Activated CD8-positive, alpha-beta memory T cell treated with anti-CD3 and anti-CD28 coated beads, Interleukin-2, amount 50 U/mL, for 4 hours (primary cell): ENCODE measurements around the gene NAA20.
A peak's percentile ranks its signal among the peaks of the same experiment; 100 is the strongest.

Experiments used
- DNase-seq: peaks from one replicate; pipeline ENCODE4 v3.0.0-alpha.2; 2020

Gene NAA20, protein sequence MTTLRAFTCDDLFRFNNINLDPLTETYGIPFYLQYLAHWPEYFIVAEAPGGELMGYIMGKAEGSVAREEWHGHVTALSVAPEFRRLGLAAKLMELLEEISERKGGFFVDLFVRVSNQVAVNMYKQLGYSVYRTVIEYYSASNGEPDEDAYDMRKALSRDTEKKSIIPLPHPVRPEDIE

DNA sequence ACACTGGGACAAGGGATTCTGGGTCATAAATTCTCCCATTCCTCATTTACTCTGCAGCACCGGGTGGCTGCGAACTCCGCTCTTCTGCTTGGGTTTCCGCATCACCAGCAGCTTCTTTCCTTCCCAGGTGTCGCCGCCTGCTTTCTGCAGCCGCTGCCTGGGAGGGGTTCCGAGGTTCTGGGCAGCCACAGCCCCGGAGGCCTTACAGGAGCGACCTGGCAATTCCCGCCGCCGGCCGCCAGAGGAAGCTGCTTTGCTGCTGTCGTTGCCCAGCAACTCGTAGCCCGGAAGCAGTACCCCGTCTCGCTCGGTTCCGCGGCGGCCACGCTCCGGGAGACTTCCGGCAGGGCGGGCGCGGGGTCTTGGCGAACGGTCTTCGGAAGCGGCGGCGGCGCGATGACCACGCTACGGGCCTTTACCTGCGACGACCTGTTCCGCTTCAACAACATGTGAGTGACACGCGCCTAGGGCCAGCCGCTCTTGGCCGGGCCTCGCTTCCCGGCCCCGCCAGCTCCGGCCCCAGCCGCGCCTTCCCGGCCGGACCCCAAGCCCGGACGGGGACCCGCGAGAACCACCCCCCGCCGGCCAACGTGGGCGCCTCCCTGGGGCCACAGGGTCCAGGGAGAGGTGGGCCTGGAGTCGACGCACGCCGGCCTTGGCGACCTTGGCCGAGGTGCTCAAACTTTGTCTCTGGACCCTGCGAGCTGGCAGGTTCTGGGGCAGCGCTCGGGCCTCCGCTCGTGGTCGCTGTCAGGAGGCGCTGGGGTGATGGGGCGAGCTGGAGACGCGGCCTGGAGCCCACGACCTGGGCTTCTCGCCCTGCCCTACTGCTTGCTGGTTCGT is at the start of gene NAA20:
NAA20 (plus strand) TSS at position 362 of the 843 bp plus-strand sequence; CDS start at position 397, 35 bp downstream.
- DNase-seq = peak; percentile 92

DNA sequence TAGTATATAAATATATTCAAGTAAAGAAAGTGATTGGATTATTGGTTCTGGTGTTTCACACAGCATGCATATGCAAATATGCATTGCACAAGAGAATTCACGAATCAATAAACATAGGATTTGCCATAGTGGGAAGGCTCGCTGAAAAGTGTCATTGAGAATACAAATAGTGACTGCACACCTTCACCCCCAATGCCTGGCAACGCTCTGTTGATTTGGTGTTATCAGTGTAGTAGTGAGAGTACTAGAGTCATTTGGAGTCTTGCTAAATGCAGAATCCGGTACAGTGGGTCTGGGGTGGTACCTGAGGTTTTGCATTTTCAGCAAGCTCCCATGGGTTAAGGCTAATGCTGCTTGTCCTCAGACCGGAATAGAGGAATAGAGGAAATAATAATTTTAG is 49.7 kb upstream of the NAA20 start:
- DNase-seq = no peak

DNA sequence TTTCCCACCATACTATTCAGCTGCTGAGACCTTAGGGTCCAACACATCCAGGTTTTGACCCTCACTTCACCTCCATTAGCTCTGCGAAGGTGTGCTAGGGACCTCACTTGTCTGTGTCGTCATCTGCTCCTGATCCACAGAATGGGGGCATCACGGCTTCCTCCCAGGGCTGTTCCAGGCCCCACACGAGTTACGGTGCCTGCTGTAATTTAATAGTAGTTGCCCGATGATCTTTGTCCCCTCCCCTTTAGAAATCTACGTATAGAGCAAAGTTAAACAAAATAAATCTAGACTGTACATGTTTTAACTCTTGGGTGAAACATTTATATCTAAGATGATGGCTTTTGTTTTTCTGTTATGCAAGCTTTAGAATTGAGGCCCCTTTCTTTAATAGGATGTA is 49.1 kb upstream of the NAA20 start:
- DNase-seq = no peak

DNA sequence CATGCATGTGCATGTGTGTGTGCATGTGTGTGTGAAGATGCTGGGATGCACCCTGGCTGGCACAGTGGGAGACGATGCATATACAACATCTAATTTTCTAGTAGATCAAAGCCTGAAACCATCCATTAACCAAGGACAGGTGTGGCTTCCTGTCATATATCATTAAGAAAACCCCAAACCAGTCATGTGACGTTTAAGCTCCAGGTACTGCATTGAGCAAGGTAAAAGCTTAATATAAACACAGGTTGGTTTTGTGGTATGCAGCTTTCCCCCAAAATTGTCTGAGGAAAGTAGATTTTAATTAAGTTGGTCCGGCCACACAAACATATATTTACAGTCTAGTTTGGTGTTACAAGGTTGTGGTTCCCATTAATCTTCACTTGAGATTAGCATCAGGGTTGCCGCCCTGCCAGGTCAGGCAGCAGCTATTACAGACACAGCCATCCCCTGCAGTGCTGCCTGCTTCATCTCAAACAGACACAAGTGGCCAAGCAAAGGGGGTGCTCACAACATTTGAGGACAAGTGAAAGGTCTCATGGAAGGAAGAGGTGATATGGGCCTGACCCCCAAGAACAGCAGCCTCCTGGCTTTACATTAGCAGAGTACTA is 48.6 kb upstream of the NAA20 start:
- DNase-seq = no peak

DNA sequence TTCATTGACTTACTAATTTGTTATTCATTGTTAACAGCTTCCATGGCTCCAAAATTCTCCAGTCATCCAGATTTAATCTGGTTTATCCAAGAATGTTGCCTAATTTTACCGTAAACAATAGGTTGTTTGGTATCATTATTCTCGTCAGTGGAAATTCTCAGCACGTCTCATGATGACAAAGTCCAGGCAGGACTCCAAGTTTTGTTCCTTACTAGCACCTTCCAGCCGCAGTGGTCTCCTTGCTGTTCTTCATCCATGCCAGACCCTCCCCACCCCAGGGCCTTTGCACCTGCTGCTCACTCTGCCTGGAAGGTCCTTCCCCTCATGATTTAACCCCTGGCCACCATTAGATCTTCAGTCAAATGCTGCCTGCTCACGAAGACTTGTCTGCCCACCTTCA is 48.1 kb upstream of the NAA20 start:
- no peak for DNase-seq

DNA sequence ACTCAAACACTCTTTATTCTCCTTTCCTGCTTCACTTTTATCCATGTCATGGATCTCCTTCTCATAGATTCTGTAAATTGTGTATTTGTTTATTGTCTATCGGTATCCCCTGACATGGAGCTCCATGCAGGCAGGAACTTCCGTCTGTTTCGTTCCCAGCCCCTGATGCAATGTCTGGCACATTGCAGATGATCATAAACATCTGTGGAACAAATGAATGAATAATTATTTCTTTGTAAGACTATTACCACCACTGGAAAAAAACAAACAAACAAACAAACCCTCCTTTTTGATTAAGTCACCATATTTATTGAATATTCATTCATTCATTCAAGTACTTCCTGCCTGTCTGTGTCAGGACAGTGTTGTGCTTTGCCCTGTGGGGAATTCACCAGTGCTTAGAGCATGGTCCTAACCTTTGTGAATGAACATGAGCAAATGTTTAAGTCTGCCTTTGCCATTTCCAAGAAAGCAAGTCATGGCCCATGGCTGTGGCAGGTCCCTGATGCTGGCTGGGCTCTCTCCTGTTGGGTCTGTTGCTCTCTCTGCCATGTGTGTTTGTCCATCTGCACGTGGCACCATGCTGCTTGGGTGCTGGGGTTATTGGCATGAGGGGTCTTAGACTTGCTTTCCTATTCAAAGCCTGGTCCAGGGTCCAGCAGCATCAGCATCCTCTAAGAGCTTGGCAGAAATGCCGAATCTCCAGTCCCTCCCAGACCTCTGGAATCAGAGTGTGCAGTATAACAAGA is 47.5 kb upstream of the NAA20 start:
- DNase-seq = no peak

DNA sequence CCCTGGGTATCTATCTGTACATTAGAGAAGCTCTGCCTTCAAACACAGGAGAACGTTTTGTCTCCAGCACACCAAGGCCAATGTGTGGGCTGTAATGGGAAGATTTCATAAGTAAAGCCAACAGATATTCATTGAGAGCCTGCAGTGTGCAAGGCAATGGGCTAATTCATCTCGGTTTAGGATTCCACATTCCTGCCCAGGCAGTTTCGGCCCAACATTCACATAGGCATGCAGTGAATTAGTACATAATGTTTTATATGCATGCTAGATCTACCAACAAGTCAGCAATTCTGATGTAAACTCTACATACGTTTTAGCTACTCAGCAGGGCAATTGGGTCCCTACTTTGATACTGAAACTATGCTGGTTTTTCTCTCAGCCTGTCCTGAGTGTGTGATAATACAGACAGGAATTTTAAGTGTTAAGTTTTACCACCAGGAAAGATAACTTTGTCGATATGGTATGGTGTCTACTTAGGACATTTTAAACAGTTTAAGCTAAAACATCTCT is 46.9 kb upstream of the NAA20 start:
- no peak for DNase-seq

DNA sequence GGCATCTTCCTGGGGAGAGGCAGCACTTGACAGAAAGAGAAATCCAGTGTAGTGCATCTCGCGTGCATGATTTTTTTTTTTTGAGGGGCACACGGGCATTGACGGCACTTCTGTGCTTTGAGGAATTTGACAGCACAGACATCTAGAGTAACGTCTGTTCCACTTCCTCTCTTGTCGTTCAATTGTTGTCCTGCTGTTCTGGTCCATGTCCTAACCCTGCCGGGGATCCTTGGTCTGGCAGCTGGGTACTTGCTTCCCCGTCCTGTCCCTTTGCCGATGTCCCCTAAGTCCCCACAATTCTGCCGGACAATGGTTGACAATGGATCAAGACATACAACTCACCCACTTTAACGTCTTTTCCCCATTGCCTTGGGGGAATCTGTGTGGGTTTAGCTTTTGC is 46.0 kb upstream of the NAA20 start:
- no peak for DNase-seq

DNA sequence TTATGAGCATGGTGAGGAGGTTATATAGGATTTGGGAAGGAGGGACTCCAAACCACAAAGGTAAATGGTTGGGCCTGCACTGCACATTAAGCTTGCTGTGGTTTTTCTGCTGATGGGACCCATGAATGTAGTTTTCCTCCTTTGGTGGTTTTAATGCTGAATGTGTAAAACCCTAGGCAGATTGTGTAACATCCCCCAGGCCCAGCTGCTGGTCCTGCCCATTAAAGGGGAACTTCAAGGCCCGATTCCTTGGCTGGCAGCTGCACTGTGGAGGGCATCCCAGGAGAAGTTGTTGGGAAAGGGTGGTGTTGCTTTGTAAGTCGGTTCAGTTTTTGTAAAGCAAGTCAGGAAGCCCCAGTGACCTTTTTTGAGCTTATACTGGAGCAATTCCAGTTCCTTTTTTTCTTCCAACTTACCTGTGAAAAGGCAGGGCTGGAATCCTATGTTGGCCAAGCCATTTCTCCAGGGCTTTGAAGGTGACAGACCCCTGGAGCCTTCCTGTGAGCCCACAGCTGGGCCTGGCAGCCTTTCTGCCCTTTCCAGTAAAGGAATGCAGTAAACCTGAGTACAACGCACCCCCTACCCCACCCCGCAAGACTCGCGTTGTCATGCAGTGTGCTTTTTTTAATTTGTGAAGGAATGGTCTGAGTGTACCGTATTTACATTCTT is 43.1 kb upstream of the NAA20 start:
- no peak for DNase-seq

DNA sequence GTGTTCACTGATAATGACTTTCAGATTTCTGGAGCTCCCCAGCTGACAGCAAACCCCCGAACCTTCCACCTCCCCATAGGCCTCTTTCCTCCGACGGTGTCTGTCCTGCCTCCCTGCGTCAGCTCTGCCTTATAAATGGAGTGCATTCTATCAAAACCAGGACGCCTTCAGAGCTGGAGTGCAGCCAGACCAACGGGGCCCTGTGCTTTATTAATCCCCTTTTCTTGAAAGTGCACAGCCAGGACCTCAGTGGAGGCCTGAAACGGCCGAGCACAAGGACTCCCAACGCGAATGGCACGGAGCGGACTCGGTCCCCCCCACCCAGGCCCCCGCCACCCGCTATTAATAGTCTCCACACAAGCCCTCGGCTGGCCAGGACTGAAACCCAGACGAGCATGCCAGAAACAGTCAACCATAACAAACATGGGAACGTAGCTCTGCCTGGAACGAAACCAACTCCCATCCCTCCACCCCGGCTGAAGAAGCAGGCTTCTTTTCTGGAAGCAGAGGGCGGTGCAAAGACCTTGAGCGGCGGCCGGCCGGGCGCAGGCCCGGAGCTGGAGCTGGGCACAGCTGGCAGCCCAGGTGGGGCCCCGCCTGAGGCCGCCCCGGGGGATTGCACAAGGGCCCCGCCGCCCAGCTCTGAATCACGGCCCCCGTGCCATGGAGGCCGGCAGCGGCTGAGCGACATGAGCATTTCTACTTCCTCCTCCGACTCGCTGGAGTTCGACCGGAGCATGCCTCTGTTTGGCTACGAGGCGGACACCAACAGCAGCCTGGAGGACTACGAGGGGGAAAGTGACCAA is 42.3 kb upstream of the NAA20 start:
- no peak for DNase-seq

DNA sequence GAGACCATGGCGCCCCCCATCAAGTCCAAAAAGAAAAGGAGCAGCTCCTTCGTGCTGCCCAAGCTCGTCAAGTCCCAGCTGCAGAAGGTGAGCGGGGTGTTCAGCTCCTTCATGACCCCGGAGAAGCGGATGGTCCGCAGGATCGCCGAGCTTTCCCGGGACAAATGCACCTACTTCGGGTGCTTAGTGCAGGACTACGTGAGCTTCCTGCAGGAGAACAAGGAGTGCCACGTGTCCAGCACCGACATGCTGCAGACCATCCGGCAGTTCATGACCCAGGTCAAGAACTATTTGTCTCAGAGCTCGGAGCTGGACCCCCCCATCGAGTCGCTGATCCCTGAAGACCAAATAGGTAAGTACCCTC is 41.7 kb upstream of the NAA20 start:
- DNase-seq = no peak

DNA sequence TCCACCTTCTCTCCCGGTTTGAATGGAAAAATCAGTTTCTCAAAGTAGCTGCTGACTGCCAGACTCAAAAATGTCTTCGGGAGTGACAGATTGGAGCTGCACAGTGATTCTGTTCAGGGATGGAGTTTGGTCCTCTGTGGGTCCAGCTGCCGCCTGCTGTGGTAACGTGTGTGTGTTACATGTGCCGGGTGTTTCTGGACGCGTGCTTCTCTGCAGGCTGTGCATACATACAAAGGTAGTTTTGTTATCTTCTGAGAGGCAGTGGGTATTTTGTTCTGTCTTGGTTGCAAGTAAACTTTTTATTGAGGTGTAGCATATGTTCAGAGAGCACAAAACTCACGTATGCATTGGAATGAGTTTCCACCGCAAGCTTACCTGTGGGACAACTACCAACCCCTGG is 41.3 kb upstream of the NAA20 start:
- no peak for DNase-seq

DNA sequence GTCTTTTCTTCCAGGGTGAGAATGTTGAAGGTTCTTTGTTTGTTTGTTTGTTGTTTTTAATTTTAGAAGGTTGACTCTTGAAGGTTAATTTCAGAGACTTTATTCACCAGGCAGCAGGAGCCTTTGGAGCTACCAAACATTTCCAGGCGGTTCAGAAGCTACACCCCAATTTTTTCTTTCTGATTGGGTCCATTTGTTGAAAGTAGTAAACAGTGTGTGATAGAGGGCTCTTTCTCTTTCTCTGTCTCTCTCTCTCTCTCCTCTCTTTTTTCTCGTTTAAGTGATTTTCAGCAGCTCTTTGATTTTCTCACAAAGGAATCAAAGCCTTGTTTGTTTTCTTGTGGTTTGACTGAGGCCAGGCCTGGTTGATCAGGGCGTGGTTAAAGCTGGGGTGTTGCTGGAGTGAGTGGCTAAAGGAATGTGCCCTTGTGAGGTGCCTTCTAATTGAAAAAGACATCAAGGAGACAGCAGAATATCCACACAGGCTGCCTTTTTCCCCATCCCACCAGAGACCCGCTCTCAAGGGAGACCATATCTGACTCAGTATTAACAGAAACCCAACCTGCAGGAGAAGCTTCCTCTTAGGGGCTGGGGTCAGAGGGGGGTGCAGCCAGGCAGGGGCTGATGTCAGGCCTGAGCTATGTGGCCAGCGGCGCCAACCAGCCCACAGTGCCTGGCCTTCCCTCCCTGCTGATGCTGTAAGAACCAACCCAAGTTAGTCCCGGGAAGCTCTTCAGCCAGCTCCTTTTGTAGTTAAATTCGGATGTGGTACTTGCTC is 40.4 kb upstream of the NAA20 start:
- DNase-seq = no peak

DNA sequence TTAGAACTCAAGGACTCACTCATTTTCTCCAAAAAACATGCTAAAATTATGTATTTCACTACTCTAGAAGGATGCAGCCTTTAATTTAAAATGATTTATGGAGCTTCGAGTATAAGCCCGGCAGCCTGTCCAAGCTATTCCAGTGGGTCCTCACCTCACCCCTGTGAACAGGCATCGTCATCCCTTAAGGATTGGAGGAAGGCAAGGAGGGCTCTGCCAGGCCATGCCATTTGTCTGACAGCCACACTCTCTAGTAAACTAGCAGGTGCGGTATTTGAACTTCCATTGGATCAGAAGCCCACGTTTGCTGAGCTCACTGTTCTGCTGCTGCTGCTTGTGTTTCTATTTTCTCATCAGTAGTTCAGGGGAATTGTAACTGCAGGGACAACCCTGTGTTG is 39.8 kb upstream of the NAA20 start:
- DNase-seq = no peak

DNA sequence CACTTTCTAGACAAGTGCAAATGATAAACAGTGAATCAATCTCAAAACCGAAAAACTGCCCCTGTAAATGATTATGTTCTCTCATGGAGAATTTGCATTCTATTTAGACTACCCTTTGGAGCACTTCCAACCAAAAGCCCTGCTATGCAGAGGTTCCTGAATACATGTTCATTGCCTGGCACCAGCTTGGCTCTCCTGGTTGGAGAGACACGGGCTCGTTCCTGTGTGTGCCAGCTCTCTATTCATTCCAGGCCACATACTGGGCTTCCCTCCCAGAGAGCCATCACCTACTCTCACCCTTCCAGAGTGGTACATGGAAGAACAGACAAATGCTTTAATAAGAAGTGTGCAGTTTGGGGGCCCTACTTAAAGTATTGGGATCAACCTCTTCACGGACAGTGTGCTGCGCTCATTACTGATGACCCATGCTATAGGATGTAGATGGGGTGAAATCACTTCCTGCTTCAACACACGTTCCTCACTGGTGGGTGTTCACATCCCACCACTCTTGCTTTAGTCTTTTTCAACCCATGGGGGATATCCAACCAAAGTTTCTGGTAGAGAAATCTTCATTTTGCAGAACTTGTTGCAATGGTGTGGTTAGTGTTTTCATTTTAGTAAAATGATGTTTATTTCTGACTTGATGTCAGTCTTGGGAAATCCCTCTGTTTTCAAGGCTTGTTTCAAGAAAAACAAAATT is 38.5 kb upstream of the NAA20 start:
- no peak for DNase-seq

DNA sequence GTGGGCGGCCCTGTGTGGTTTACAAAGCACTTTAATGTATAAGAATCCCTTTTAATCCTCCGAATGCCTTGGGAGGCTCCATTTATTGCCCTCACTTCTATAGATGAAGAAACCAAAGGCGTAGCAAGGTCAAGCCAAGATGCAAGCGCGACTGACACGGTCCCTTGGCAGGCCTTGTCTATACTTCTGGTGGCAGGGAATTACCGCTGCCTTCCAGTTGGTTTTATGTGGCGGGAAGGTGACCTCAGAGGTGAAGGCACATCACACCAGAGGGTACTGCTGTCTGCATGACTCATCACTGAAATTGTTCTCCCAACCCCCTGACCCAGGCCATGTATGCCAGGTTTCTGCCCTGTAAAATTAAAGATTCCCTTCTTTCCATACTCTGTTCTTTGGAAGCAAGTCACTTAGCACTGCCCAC is 36.1 kb upstream of the NAA20 start:
- no peak for DNase-seq

DNA sequence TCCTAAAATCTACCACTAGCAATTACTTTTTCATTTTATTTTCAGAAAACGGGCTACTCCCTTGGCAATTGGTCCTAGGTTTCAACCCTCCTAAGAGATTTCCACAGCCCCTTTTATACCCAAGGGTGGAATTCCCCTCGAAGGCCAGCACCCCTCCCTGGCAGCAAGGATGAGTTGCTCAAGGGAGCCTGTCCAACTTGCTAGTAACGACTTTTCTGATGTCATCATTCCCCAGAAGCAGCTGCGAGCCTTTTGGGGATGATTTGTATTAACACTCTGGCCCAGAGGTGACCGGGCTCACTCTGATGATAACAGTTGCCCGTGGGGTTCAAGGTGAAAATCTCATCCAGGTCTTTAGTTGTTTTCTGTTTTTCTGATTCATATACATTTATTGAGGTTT is 30.7 kb upstream of the NAA20 start:
- DNase-seq = no peak

DNA sequence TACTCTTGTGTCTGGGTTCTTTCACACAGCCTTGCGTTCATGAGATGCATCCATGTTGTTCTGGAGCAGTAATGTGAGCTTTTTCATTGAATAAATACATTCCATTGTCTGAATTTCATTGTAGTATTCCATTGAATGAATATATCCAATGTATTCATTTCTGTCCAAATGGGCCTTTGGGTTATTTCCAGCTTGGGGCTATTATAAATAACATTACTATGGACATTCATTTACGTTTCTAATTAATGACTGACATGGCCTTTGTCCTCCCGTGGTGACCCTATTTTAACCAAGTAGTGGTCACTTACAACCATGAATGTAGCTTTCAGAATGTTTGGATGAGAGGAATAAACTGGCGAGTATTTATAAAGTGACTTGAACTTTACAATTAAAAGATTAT is 30.1 kb upstream of the NAA20 start:
- DNase-seq = no peak

DNA sequence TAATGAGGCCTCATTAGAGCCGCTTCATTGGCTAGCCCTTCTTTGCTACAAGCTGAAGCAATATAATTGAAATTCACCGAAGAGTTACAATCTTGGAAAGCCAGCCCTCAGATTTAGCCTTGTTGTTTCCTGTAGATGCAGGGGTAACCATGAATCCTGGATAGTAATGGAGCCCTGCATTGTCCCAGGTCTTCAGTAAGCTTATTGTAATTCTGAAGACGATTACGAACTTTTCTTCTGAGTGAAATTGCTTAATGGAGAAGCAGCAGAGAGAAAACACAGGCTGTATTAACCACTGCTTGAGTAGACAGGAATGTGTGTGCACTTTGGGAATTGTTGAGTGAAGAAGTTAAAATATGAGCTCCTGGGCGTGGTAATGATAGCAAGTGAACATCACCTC is 26.3 kb upstream of the NAA20 start:
- no peak for DNase-seq

DNA sequence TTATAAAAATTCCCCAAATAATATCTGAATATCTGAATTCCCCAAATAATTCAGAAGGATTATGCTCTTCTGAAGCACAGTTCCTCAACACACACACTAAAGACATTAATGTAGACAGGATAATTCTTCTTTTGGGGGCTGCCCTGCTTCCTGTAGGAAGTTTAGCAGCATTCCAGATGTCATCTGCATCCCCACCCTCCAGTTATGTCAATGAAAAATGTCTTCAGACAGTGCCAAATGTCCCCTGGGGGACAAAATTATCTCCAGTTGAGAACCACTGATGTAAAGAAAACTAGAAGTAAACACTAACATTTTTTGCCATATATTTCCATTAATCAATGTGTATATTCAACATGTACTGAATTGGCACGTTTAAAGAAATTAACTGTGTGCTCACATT is 25.9 kb upstream of the NAA20 start:
- DNase-seq = no peak

DNA sequence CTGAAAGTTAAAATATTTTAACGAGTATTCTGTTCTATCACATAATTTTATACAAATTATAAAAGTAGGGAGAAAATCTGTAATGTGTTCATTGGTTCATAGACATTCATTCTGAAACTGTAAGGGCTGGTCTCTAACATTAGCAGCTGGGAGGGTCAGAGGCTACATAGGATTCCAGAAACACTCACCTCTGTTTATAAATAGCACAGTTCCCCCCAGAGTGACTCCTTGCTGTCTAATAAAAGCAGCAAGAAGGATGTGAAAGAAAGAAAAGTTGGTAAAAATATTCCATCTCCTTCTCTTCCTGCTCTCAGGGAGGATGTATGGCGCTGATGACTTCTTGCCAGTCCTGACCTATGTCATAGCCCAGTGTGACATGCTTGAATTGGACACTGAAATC is 25.3 kb upstream of the NAA20 start:
- DNase-seq = no peak
